Nephron progenitor cell (in vitro differentiated cells): Measurements from ENCODE around the gene PPID.
A peak's percentile ranks its signal among the peaks of the same experiment; 100 is the strongest.
"Not testable (repeated sequence)": the region's sequence is repeated elsewhere in the genome, so short reads cannot be mapped to it uniquely, and the experiment has no call there.

ENCODE experiments used
- DNase-seq: peaks from one replicate; pipeline ENCODE4 v3.0.0; 2021
- H3K27ac Mint-ChIP-seq: 2 replicates; pipeline ENCODE4 v1.8.0; 2021; ENCODE audit warnings: mild to moderate bottlenecking, moderate library complexity, mixed read lengths
- H3K27me3 Mint-ChIP-seq: 2 replicates; pipeline ENCODE4 v1.8.0; 2021; ENCODE audit warnings: mild to moderate bottlenecking, low read depth, mixed read lengths; ENCODE audit not compliant: poor library complexity
- H3K36me3 Mint-ChIP-seq: 2 replicates; pipeline ENCODE4 v1.8.0; 2021; ENCODE audit warnings: low read depth, mixed read lengths
- H3K4me1 Mint-ChIP-seq: 2 replicates; pipeline ENCODE4 v1.8.0; 2021; ENCODE audit warnings: mixed read lengths
- H3K4me3 Mint-ChIP-seq: 2 replicates; pipeline ENCODE4 v1.8.0; 2021; ENCODE audit warnings: mild to moderate bottlenecking, moderate library complexity, mixed read lengths
- H3K9me3 Mint-ChIP-seq: 2 replicates; pipeline ENCODE4 v1.8.0; 2021; ENCODE audit warnings: mild to moderate bottlenecking, moderate library complexity, mixed read lengths
- CTCF ChIP-seq: fragments of 200-600 bp; sonication (generic); IDR thresholded peaks from 2 replicates; pipeline ENCODE4 v1.5.0; 2021; ENCODE audit warnings: antibody characterized with exemption

Gene PPID

GRCh38 chr4:158726633-158727032, 3.4 kb upstream of the PPID start:
- H3K36me3 Mint-ChIP-seq = peaks cover 2% of the 10 kb centered on the region
- no peak overlapping the region for H3K4me3 Mint-ChIP-seq
- no peak overlapping the region for H3K27ac Mint-ChIP-seq
- peaks cover 29% of the 10 kb centered on the region for H3K27me3 Mint-ChIP-seq
- H3K9me3 Mint-ChIP-seq = no peaks in the 10 kb centered on the region
- TF ChIP-seq CTCF = no peak
- DNase-seq = no peak
- H3K4me1 Mint-ChIP-seq = peaks cover 16% of the 10 kb centered on the region

GRCh38 chr4:158724637-158725036, 1.4 kb upstream of the PPID start:
- Mint-ChIP-seq H3K9me3 (no peaks in the 10 kb centered on the region), H3K36me3 (peaks cover 15% of the 10 kb centered on the region), H3K27ac (no peak overlapping the region), H3K27me3 (peaks cover 18% of the 10 kb centered on the region), H3K4me3 (peak overlapping the region; percentile 96), H3K4me1 (peaks cover 24% of the 10 kb centered on the region)
- DNase-seq = no peak
- no peak for TF ChIP-seq CTCF

DNA sequence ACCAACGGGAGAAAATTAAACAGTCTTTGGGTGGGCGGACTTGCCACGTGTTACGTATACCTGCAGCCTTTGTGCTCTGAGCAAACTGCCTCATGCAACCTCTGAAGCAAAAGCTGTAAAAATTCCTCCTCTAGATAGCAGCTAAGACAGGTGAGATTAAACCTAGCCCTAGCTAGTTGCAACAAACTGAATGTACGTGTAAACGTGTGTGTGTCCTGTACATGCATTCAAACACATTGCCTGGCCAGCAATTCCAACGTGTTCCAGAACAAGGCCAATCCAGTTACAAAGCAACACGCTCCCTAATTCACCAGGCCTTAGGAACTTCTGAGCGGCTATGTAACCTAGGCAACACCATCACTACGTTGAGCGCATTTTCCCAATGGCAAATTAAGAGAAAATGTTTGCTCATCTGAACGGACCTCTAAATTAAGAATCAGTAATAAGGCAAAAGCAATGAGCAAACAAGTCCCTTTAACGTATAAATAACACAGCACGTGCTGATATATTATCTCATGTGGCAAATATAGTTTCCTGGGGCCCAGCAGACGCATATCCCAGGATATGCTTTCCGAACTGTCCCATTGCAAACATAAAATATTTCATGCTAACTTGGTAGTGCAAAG, 792 bp downstream of the PPID start:
- peaks cover 7% of the 10 kb centered on the region for H3K27me3 Mint-ChIP-seq
- peaks cover 24% of the 10 kb centered on the region for H3K4me1 Mint-ChIP-seq
- peaks cover 36% of the 10 kb centered on the region for H3K36me3 Mint-ChIP-seq
- H3K9me3 Mint-ChIP-seq = no peaks in the 10 kb centered on the region
- DNase-seq = peak; percentile 8
- peak overlapping the region; percentile 96 for H3K4me3 Mint-ChIP-seq
- no peak for TF ChIP-seq CTCF
- peak overlapping the region; percentile 94 for H3K27ac Mint-ChIP-seq

DNA sequence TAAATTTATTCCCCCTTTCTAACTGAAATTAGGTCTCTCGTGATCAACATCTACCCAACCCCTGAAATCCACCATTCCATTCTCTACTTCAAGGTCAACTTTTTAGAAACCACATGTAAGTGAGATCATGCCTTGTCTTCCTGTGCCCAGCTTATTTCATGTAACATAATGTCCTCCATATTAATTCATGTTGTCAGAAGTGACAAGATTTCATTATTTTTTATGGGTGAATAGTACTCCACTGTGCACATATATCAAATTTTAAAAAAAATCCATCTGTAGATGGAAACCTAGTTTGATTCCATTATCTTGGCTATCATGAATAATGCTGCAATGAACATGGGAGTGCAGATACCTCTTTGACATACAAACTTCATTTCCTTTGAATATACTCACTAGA, 1.5 kb downstream of the PPID start:
- no peak for TF ChIP-seq CTCF
- Mint-ChIP-seq H3K27ac (no peak overlapping the region), H3K36me3 (peaks cover 43% of the 10 kb centered on the region), H3K27me3 (peaks cover 4% of the 10 kb centered on the region), H3K4me1 (peaks cover 24% of the 10 kb centered on the region), H3K9me3 (no peaks in the 10 kb centered on the region), H3K4me3 (peak overlapping the region; percentile 96)
- no peak for DNase-seq

- no peak overlapping the region for H3K4me3 Mint-ChIP-seq
- no peaks in the 10 kb centered on the region for H3K9me3 Mint-ChIP-seq
- H3K27ac Mint-ChIP-seq = no peak overlapping the region
- DNase-seq = no peak
- peaks cover 83% of the 10 kb centered on the region for H3K36me3 Mint-ChIP-seq
- no peaks in the 10 kb centered on the region for H3K27me3 Mint-ChIP-seq
- no peaks in the 10 kb centered on the region for H3K4me1 Mint-ChIP-seq
- TF ChIP-seq CTCF = no peak
Measured at GRCh38 chr4:158715802-158716201, 7.4 kb downstream of the PPID start.

DNA sequence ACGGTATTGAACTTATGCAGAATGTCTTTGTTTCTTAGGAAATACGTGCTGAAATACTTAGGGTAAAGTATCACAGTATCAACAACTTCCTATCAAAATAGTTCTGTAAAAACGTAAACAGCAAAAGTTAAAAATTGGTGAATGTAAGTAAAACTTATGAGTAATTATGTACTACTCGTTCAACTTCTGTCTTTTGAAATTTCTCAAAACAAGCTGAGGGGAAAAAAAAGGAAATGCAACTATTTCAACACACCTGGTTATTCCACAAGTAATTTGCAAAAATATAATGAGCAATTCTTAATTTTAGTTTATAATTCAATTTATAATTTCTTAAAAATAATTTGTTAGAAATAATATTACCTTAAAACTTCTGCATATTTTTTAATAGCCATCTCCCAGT, 8.3 kb downstream of the PPID start:
- no peak for DNase-seq
- Mint-ChIP-seq H3K4me3 (no peak overlapping the region), H3K36me3 (peaks cover 90% of the 10 kb centered on the region)

DNA sequence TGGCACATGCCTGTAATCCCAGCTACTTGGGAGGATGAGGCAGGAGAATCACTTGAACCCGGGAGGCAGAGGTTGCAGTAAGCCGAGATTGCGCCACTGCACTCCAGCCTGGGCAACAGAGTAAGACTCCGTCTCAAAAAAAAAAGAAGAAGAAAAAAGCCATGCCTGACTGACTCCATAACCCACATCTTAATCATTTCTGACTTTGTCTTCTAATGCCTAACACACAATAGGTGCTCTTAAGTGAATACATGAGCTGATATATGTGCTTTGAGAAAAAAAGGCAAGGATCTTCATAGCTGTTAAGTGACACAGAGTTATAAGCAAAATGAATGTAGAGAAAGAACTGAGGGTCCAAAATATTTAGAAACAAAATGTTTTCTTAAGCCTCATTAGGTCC, 10.6 kb downstream of the PPID start:
- not testable (repeated sequence) for H3K9me3 Mint-ChIP-seq, H3K27ac Mint-ChIP-seq, H3K4me1 Mint-ChIP-seq, H3K27me3 Mint-ChIP-seq, H3K4me3 Mint-ChIP-seq, DNase-seq
- peaks cover 83% of the 10 kb centered on the region for H3K36me3 Mint-ChIP-seq

More for the DNA sequence above, 8.3 kb downstream of the PPID start:
- Mint-ChIP-seq H3K27me3 (no peaks in the 10 kb centered on the region), H3K4me1 (no peaks in the 10 kb centered on the region), H3K27ac (no peak overlapping the region), H3K9me3 (no peaks in the 10 kb centered on the region)
- TF ChIP-seq CTCF = no peak
